GM19023 (cell line): ENCODE measurements around the gene C1QTNF12.

Experiments
- ATAC-seq: cut with Tn5 transposase; IDR thresholded peaks from one replicate; pipeline ENCODE4 v1.9.1; 2021; ENCODE audit warnings: mild to moderate bottlenecking, moderate library complexity; ENCODE audit not compliant: unreplicated experiment

C1QTNF12 gene

GRCh38 chr1:1215881-1216605, 30.5 kb downstream of the C1QTNF12 start:
- no peak for ATAC-seq

GRCh38 chr1:1215080-1215676, 31.3 kb downstream of the C1QTNF12 start:
- no peak for ATAC-seq

- no peak for ATAC-seq
These were observed 32.9 kb downstream of the C1QTNF12 start, which contains the start of gene TNFRSF4 for GRCh38 chr1:1213345-1214265. Gene TNFRSF4 (minus strand): TSS chr1:1214153. CDS start chr1:1214127, 26 bp downstream.

- no peak for ATAC-seq
These were observed 33.7 kb downstream of the C1QTNF12 start for GRCh38 chr1:1212780-1213344.

GRCh38 chr1:1211541-1212441, 34.7 kb downstream of the C1QTNF12 start:
- no peak for ATAC-seq

- no peak for ATAC-seq
These were observed 35.6 kb downstream of the C1QTNF12 start for GRCh38 chr1:1210726-1211540.

GRCh38 chr1:1208713-1209433, 37.6 kb downstream of the C1QTNF12 start:
- ATAC-seq, result no peak

- ATAC-seq, result no peak
These were observed 39.0 kb downstream of the C1QTNF12 start for GRCh38 chr1:1207571-1207892.

- no peak for ATAC-seq
These were observed 39.5 kb downstream of the C1QTNF12 start for GRCh38 chr1:1206966-1207531.

- ATAC-seq, result no peak
These were observed 40.1 kb downstream of the C1QTNF12 start, which contains the start of gene TNFRSF18 for GRCh38 chr1:1206376-1206965. Gene TNFRSF18 (minus strand): TSS chr1:1206592. CDS start chr1:1206571, 21 bp downstream.

- ATAC-seq, result no peak
These were observed 40.6 kb downstream of the C1QTNF12 start for GRCh38 chr1:1205769-1206375.

- ATAC-seq, result no peak
These were observed 41.3 kb downstream of the C1QTNF12 start for GRCh38 chr1:1204998-1205768.

GRCh38 chr1:1204425-1204920, 42.0 kb downstream of the C1QTNF12 start:
- ATAC-seq, result no peak

GRCh38 chr1:1203561-1204424, 42.7 kb downstream of the C1QTNF12 start:
- ATAC-seq, result no peak

GRCh38 chr1:1202831-1203560, 43.5 kb downstream of the C1QTNF12 start:
- ATAC-seq, result no peak
